ENCODE measurements around the gene INPP4B.

Gene INPP4B

GRCh38 chr4:142331646-142332045 lies 514.5 kb downstream of the INPP4B start:
- no peak for DNase-seq

DNA sequence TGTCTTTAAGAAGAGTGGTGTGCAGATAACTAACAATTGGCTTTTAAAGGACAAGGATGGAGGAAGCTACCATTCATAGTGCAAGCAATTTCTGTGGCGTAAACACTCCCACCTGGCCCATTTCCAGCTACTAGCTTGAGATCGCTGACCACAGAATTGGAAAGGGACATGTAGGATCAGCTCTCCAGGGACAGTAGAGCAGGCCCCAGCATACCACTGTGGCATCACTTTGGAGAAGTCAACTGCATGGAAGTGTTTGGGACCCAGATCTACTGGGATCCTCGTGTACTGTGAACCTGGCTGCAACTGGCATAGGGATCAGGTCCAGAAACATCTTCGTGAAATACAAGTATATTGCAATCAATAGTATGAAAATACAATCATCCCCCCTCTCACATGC lies 515.0 kb downstream of the INPP4B start:
- no peak for DNase-seq

DNA sequence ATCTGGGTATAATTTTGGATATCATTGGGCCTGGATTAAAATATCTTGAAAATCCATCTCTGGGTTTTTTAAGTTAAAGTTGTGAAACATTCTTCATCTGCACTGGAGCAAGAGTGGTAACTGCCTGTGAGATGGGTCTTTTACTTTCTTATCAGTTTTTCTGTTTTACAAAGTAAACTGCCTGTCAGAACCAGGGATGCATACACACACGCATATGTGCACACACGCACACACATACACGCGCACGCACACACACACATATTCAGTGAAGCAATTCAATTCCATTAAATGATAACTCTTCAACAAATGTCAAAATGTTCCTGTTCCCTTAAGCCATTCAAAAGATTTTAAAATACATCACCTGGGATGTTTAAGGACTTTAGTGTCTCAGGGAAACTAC lies 515.8 kb downstream of the INPP4B start:
- no peak for DNase-seq

DNA sequence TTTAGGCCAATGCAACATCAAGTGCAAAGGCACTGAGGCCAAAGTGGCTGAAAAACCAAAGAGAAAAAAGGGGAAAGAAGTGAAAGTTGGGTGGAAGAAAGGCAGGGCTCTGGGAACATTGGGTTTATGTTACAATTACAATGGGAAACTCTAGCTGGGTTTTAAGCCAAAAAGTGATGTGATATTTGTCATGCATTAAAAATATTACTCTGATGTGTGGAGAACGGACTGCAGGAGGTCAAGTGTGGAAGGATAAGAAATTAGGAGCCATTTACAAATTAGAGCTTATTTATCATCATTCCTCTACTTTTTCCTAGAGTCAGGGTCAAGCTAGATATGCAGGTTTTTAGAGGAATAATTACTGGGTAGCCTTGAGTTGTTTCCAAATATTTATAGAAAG lies 516.8 kb downstream of the INPP4B start:
- no peak for DNase-seq

DNA sequence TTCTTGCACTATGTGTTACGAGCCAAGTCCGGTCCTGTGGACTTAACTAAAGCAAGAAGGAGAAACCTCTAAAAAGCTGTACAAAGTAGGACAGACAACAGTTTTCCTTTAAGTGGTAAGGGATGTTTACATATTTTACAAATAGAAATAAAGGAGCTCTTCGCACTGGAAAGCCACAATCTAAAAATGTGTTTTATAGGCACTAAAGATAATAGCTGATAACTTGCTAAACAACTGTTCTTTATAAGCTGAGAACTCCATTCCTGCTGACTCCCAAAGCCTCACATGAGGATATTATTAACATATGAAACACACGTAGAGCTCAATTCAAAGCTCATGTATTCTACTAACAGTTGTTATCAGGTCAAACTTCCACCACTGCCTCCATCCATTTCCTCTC lies 519.9 kb downstream of the INPP4B start:
- no peak for DNase-seq

- no peak for DNase-seq
Measured at GRCh38 chr4:142324572-142324971, 521.5 kb downstream of the INPP4B start.

GRCh38 chr4:142322996-142323395 lies 523.1 kb downstream of the INPP4B start:
- no peak for DNase-seq

DNA sequence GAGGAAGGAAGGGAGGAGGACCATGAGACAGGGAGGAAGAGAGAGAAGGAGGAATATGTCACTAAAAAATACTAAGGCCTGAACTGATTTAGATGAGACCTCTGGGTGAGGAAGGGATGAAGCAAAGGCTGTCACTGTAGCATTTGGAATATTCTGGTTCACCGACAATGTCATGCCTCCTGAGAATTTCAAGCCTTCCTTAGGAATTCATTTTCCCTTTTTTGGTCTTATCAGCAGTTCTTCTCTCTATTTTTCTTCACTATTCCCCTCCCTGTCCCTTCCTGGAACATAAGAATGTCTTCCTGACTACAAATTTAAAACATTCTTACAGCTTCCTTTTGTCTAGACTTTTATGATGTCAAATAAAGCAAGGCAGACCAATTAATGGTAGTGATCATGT lies 527.8 kb downstream of the INPP4B start:
- no peak for DNase-seq

DNA sequence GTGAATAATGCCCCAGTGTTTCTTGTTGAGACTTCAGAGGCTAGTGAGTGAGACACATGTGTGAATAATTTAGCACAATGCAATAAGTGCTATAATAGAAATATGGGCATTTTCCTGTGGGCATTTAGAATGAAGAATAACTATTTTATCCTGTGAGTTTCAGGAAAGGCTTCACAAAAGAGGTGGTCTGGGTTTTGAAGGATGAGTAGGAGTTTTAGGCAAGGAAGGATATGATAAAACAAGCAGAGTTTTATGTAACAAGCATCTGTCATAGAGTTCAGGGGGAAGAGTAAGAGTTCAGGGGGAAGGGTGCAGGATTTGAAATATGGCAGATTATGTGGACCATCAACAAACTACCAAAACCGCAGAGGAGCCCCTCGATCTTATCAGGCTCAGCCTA lies 529.2 kb downstream of the INPP4B start:
- no peak for DNase-seq

DNA sequence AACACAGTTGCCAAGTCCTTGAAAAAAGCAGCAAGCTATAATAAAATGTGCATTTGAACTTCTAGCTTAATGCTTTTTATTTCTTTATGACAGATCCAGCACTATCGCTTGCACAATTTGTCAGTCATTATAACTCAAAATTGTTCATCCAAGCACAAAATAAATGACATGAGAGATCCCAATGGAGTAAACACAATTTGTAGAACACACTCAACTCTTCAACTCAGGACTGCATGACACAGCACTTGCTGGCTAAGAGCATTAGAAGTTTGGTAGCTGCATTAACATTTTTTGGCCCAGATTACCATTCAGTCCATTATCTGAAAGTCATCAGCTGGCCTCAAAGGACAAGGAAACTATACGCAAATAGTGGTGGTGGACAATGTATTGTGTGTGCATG lies 530.1 kb downstream of the INPP4B start:
- DNase-seq = no peak

GRCh38 chr4:142314686-142315085 lies 531.4 kb downstream of the INPP4B start:
- DNase-seq = no peak

DNA sequence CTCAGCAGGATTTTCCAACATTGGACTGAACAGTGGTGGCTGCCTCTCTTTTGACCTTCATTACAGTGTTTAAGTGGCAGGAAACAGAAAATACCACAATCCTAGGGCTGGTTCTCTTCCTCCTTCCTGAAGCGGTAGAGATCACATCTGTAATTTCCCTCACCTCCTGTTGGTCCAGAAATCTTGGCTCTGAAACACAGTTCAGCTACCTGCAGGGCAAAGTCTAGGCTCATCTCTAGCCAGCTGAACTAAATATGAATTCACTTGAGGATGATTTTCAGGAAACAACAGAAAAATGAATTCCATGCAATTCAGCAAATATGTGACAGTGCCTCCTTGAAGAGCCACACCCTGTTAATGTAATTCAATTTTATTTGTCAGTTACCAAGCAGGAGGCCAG lies 531.9 kb downstream of the INPP4B start:
- no peak for DNase-seq

DNA sequence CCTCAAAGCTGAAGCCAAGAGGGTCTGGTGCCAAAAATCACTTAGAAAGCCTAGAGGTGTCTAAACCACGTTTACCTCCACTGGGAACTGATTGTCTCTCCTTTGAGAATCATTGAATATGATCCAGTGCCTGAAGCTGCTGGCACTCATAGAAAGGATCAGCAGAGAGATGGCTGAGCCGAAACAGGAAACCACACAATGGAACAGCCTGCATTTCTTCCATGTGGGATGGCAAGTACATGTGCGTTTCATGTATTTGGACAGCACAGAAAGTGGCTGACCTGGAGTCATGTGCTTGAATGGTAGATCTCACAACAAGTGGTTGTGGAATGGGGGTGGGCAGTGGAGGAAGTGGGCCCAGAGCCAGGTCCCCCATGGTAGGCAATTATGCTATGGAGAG lies 533.7 kb downstream of the INPP4B start:
- no peak for DNase-seq

DNA sequence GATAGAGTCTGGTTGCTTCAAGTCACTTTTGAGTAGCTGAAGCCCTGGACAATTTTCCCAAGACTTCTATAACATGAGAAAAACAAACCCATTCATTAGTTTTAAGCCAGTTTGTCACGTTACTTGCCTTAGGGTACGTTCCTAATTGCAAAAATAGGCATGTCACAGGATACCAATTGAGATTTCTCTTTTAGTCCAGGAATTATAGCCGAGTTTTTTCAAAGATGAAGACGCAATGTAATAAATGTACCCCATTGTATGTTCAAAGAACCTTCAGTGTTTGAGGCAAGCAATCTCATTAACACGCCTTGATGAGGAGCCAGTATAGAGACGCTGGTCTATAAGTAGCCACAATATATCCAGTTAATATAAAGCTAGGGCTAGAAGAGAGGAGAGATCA lies 534.2 kb downstream of the INPP4B start:
- DNase-seq = no peak

GRCh38 chr4:142309772-142310171 lies 536.3 kb downstream of the INPP4B start:
- no peak for DNase-seq

GRCh38 chr4:142307857-142308256 lies 538.2 kb downstream of the INPP4B start:
- DNase-seq = no peak

DNA sequence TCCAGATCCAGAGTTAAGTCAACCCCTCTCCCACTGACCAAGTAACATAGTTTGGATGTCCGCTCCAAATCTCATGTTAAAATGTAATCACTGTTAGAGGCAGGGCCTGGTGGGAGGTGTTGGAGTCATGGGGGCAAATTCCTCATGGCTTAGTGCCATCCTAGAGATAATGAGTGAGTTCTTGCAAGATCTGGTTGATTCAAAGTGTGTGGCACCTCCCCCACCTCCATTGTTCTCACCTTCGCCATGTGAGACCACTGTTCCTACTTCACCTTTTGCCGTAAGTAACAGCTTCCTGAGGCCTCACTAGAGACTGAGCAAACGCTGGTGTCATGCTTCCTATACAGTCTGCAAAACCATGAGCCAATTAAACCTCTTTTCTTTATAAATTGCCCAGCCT lies 548.8 kb downstream of the INPP4B start:
- no peak for DNase-seq

GRCh38 chr4:142293536-142293935 lies 552.6 kb downstream of the INPP4B start:
- DNase-seq = no peak

DNA sequence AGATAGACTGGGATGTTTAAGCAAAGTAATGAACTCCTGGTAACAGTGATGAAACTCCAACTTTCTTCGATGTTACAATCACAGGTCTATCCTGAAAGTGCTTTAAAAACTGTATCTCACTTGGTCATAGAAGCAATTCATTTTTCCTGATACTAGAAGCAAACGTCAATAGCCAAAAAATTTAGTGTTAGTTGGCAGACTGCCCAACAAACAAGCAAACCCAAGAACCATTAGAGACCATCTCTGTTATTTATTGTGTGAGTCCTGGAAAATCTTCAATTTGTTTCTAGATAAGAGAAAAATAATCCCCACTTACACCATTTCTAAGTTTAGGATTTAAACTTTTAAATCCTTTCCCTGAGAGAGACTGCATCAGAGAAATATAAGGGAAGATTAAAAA lies 553.9 kb downstream of the INPP4B start:
- DNase-seq = no peak

- no peak for DNase-seq
Measured at GRCh38 chr4:142291299-142292050, 554.6 kb downstream of the INPP4B start.

GRCh38 chr4:142287371-142287770 lies 558.7 kb downstream of the INPP4B start:
- no peak for DNase-seq

DNA sequence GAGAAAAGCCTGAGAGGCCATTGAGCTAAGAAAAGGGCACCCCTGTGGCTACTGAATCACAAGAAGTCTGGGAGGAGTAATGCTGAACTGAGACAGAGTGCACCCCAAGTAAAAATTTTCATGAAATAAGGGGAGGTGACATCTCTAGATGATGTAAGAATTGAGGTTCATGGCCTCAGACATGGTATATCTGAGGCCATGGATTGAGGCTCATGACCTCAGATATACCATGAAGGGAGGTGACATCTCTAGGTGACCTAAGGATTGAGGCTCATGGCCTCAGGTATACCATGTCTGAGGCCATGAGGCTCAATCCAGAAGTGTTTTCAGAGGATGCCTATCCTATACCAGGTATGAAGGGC lies 560.9 kb downstream of the INPP4B start:
- no peak for DNase-seq

DNA sequence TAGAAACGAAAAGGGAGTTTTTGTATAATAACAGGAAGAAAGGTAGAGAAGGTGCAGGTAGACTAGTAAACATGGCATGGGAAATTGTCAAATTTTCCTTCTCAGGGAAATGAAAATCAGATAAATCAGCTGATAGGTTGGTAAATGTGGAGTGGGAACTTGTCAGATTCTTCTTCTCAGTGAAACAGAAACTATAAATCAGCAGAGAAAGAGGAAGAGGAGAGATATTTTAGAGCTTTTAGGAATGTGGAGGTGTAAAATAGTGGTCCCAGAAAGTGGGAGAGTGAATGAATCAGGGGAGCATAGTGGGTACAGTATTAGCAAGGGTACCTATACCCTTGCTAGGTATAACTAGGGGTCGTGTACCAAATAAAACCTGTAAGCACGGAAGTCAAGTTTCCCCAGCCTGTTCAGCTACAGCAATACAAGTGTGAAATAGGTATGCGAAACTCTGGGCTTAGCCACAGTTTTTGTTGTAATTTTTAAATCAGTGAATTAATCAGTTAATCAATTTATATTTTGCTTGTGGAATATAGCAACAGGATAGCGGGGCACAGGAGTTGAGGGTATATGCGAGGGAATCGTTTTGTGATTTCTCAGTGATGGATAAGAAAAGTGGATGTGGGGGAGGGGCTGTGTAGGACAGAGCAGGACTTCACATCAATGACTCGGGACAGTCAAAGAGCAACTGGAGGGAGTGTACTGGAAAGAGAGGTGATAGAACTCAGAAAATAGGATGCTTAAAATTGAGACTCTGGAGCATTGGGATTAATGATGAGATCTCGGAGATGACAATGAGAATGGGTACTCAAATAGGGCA lies 561.5 kb downstream of the INPP4B start:
- DNase-seq = no peak

DNA sequence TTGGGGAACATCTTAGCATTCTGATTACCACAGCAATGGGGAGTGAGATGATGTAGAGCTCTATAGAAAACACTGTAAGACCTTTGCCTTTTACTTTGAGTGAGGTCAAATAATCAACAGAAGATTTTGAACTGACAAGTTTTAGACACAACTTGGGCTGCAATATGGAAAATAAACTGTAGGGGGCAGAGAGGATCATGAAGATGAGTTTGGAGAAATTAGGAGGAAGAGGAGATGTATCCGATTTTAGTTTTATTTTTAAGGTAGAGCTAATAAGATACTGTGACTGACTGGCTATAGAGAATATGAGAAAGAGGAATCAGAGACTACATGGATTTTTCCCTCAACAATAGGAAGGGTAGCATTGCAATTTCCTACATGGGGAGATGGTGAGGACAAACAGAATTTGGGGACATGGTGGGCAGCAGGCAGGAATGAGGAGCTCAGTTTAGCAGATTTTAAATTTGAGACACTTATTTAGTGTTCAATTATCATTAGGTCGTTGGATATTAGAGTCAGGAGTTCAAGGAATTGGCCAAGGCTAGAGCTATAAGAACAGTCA lies 563.1 kb downstream of the INPP4B start:
- DNase-seq = no peak
